WTC11 (cell line): Measurements from ENCODE around the gene NRSN2. TPM values are rescaled to one million over a fixed set of nuclear protein-coding genes. Genes with fewer than 3 reads are reported as not detected.

ENCODE experiments used
- ATAC-seq: fragments of 200-7000 bp; cut with Tn5 transposase; 2 replicates; pipeline ENCODE4 v1.10.0; 2021; ENCODE audit warnings: mild to moderate bottlenecking, moderate library complexity
- CTCF ChIA-PET: fragments of 300-600 bp; sonication (Branson Sonifier 250); formaldehyde crosslinking; loops from one replicate; lab custom pipeline; 2021; ENCODE audit warnings: antibody characterized with exemption; lab: Charles Lee
- POLR2A ChIA-PET: fragments of 350-600 bp; sonication (Branson Sonifier 250); formaldehyde crosslinking; loops from one replicate; lab custom pipeline; 2021; ENCODE audit warnings: antibody characterized with exemption; lab: Charles Lee
- DNase-seq: peaks from one replicate; pipeline ENCODE4 v3.0.0; 2021; ENCODE audit warnings: low spot score
- H3K27ac Mint-ChIP-seq: 2 replicates; pipeline ENCODE4 v1.8.0; 2021; ENCODE audit warnings: mixed read lengths
- H3K27me3 Mint-ChIP-seq: 2 replicates; pipeline ENCODE4 v1.8.0; 2021; ENCODE audit warnings: low read depth, mild to moderate bottlenecking, moderate library complexity, mixed read lengths
- H3K36me3 Mint-ChIP-seq: 2 replicates; pipeline ENCODE4 v1.8.0; 2021; ENCODE audit warnings: mixed read lengths
- H3K4me1 Mint-ChIP-seq: 2 replicates; pipeline ENCODE4 v1.8.0; 2022; ENCODE audit warnings: mixed read lengths
- H3K4me3 Mint-ChIP-seq: 2 replicates; pipeline ENCODE4 v1.8.0; 2021; ENCODE audit warnings: mild to moderate bottlenecking, moderate library complexity, mixed read lengths
- H3K9me3 Mint-ChIP-seq: 2 replicates; pipeline ENCODE4 v1.8.0; 2021; ENCODE audit warnings: mixed read lengths
- ATF1 ChIP-seq: sonication (generic); formaldehyde crosslinking; IDR thresholded peaks from 2 replicates; pipeline ENCODE4 v1.8.1; 2023; ENCODE audit warnings: mild to moderate bottlenecking, moderate library complexity, missing genetic modification reagents
- FOXK1 ChIP-seq: sonication (generic); formaldehyde crosslinking; IDR thresholded peaks from 2 replicates; pipeline ENCODE4 v1.8.0; 2022; ENCODE audit warnings: mild to moderate bottlenecking, moderate library complexity, missing genetic modification reagents
- GTF2I ChIP-seq: fragments of 250-450 bp; sonication (Bioruptor Pico); conservative IDR thresholded peaks from 2 replicates; pipeline ENCODE4 v1.4.0; 2021; ENCODE audit warnings: mild to moderate bottlenecking
- HMGA2 ChIP-seq: fragments of 250-450 bp; sonication (Bioruptor Pico); IDR thresholded peaks from 2 replicates; pipeline ENCODE4 v1.4.0; 2021; ENCODE audit warnings: mild to moderate bottlenecking, moderate library complexity
- KAT7 ChIP-seq: sonication (generic); formaldehyde crosslinking; IDR thresholded peaks from 2 replicates; pipeline ENCODE4 v1.8.1; 2023; ENCODE audit warnings: missing genetic modification reagents, mild to moderate bottlenecking, borderline replicate concordance
- MYBL2 ChIP-seq: sonication (generic); formaldehyde crosslinking; IDR thresholded peaks from 2 replicates; pipeline ENCODE4 v1.8.1; 2023; ENCODE audit warnings: mild to moderate bottlenecking, moderate library complexity, missing genetic modification reagents
- NR1H2 ChIP-seq: sonication (generic); formaldehyde crosslinking; IDR thresholded peaks from 2 replicates; pipeline ENCODE4 v1.9.0; 2021; ENCODE audit warnings: mild to moderate bottlenecking, moderate library complexity, missing genetic modification reagents
- TCF7 ChIP-seq: sonication (generic); formaldehyde crosslinking; IDR thresholded peaks from 2 replicates; pipeline ENCODE4 v1.8.0; 2022; ENCODE audit warnings: mild to moderate bottlenecking, low read depth, missing genetic modification reagents, moderate library complexity
- TEAD1 ChIP-seq: sonication (generic); formaldehyde crosslinking; IDR thresholded peaks from 2 replicates; pipeline ENCODE4 v1.8.0; 2022; ENCODE audit warnings: mild to moderate bottlenecking, missing genetic modification reagents
- ZNF263 ChIP-seq: sonication (generic); formaldehyde crosslinking; IDR thresholded peaks from 2 replicates; pipeline ENCODE4 v1.8.1; 2022; ENCODE audit warnings: low read depth, mild to moderate bottlenecking, moderate library complexity, missing genetic modification reagents
- ZNF396 ChIP-seq: fragments of 250-450 bp; sonication (Bioruptor Pico); IDR thresholded peaks from 2 replicates; pipeline ENCODE4 v1.8.0; 2021; ENCODE audit warnings: mild to moderate bottlenecking, moderate library complexity, borderline replicate concordance
- total RNA-seq: library from RNA; stranded (reverse); gene quantifications from 3 replicates; pipeline ENCODE4 v1.2.3, GENCODE V29; 2021
- TF ChIP-seq, protein P1 (sequence below): sonication (generic); formaldehyde crosslinking; IDR thresholded peaks from 2 replicates; pipeline ENCODE4 v1.8.1; 2022; ENCODE audit warnings: low read depth, mild to moderate bottlenecking, moderate library complexity, missing genetic modification reagents, borderline replicate concordance
- TF ChIP-seq, protein P2 (sequence below): sonication (generic); formaldehyde crosslinking; IDR thresholded peaks from 2 replicates; pipeline ENCODE4 v1.8.1; 2022; ENCODE audit warnings: low read depth, missing genetic modification reagents, borderline replicate concordance
- TF ChIP-seq, protein P3 (sequence below): sonication (generic); formaldehyde crosslinking; IDR thresholded peaks from 2 replicates; pipeline ENCODE4 v1.8.1; 2022; ENCODE audit warnings: mild to moderate bottlenecking, moderate library complexity, missing genetic modification reagents
- TF ChIP-seq, protein P4 (sequence below): sonication (generic); formaldehyde crosslinking; IDR thresholded peaks from 2 replicates; pipeline ENCODE4 v1.8.1; 2023; ENCODE audit warnings: mild to moderate bottlenecking, missing genetic modification reagents
- TF ChIP-seq, protein P5 (sequence below): sonication (generic); formaldehyde crosslinking; IDR thresholded peaks from 2 replicates; pipeline ENCODE4 v1.8.0; 2023; ENCODE audit warnings: missing genetic modification reagents, mild to moderate bottlenecking, borderline replicate concordance
- TF ChIP-seq, protein P6 (sequence below): fragments of 250-450 bp; sonication (Bioruptor Pico); IDR thresholded peaks from 2 replicates; pipeline ENCODE4 v1.9.0; 2021; ENCODE audit warnings: mild to moderate bottlenecking
- TF ChIP-seq, protein P7 (sequence below): sonication (generic); formaldehyde crosslinking; IDR thresholded peaks from 2 replicates; pipeline ENCODE4 v1.8.1; 2023; ENCODE audit warnings: mild to moderate bottlenecking, missing genetic modification reagents, borderline replicate concordance

NRSN2 gene
- total RNA-seq, 1 experiment from 2014 or later = 23.0 TPM

DNA sequence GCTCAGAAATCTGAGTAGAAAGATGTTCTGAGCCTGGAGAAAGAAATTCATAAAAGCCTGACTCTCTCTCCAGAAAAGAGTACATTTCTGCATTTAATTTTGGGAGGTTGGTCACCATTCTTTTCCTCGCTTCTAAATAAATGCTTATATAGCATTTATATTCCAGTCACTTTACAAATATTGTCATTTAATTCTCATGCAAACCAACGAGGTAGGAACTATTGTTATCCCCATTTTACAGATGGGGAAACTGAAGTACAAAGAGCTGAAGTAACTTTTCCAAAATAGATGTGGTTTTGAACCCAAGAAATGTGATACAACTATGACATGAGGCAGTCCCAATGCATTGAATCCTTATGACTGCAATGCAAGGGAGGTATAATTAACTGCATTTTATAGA, 29.2 kb downstream of the NRSN2 start (continued):
- TF ChIP-seq, protein P1, sequence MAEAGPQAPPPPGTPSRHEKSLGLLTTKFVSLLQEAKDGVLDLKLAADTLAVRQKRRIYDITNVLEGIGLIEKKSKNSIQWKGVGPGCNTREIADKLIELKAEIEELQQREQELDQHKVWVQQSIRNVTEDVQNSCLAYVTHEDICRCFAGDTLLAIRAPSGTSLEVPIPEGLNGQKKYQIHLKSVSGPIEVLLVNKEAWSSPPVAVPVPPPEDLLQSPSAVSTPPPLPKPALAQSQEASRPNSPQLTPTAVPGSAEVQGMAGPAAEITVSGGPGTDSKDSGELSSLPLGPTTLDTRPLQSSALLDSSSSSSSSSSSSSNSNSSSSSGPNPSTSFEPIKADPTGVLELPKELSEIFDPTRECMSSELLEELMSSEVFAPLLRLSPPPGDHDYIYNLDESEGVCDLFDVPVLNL (CRISPR knock-in tag) = no peak
- no peak for TF ChIP-seq NR1H2 (CRISPR knock-in tag)
- TF ChIP-seq TEAD1 (CRISPR knock-in tag) = no peak
- TF ChIP-seq HMGA2 (CRISPR knock-in tag) = no peak

DNA sequence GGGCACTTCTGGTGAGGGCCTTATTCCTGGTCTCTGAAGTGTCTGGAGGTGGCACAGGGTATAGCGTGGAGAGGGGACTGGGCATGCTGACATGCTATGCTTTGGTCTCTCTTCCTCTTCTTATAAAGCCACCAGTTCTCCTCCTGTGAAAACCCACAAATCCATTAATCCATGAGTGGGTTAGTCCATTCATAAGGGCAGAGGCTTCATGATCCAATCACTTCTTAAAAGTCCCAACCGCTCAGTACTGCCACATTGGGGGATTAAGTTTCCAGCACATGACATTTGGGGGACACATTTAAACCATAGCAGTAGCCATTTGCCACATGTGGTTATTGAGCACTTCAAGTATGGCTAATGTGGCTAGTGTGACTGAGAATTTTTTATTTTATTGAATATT, 29.8 kb downstream of the NRSN2 start:
- ChIA-PET POLR2A (no interaction called here), CTCF (no interaction called here)
- TF ChIP-seq TCF7 (CRISPR knock-in tag) = no peak
- TF ChIP-seq GTF2I (CRISPR knock-in tag) = no peak
- no peak for TF ChIP-seq MYBL2 (CRISPR knock-in tag)
- TF ChIP-seq, protein P2, sequence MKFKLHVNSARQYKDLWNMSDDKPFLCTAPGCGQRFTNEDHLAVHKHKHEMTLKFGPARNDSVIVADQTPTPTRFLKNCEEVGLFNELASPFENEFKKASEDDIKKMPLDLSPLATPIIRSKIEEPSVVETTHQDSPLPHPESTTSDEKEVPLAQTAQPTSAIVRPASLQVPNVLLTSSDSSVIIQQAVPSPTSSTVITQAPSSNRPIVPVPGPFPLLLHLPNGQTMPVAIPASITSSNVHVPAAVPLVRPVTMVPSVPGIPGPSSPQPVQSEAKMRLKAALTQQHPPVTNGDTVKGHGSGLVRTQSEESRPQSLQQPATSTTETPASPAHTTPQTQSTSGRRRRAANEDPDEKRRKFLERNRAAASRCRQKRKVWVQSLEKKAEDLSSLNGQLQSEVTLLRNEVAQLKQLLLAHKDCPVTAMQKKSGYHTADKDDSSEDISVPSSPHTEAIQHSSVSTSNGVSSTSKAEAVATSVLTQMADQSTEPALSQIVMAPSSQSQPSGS (CRISPR knock-in tag) = no peak
- TF ChIP-seq, protein P3, sequence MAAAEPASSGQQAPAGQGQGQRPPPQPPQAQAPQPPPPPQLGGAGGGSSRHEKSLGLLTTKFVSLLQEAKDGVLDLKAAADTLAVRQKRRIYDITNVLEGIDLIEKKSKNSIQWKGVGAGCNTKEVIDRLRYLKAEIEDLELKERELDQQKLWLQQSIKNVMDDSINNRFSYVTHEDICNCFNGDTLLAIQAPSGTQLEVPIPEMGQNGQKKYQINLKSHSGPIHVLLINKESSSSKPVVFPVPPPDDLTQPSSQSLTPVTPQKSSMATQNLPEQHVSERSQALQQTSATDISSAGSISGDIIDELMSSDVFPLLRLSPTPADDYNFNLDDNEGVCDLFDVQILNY (CRISPR knock-in tag) = no peak
- no peak for TF ChIP-seq FOXK1 (CRISPR knock-in tag)
- TF ChIP-seq, protein P4, sequence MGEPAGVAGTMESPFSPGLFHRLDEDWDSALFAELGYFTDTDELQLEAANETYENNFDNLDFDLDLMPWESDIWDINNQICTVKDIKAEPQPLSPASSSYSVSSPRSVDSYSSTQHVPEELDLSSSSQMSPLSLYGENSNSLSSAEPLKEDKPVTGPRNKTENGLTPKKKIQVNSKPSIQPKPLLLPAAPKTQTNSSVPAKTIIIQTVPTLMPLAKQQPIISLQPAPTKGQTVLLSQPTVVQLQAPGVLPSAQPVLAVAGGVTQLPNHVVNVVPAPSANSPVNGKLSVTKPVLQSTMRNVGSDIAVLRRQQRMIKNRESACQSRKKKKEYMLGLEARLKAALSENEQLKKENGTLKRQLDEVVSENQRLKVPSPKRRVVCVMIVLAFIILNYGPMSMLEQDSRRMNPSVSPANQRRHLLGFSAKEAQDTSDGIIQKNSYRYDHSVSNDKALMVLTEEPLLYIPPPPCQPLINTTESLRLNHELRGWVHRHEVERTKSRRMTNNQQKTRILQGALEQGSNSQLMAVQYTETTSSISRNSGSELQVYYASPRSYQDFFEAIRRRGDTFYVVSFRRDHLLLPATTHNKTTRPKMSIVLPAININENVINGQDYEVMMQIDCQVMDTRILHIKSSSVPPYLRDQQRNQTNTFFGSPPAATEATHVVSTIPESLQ (CRISPR knock-in tag) = no peak
- TF ChIP-seq ZNF396 (CRISPR knock-in tag) = no peak
- no peak for TF ChIP-seq KAT7 (CRISPR knock-in tag)
- TF ChIP-seq, protein P5, sequence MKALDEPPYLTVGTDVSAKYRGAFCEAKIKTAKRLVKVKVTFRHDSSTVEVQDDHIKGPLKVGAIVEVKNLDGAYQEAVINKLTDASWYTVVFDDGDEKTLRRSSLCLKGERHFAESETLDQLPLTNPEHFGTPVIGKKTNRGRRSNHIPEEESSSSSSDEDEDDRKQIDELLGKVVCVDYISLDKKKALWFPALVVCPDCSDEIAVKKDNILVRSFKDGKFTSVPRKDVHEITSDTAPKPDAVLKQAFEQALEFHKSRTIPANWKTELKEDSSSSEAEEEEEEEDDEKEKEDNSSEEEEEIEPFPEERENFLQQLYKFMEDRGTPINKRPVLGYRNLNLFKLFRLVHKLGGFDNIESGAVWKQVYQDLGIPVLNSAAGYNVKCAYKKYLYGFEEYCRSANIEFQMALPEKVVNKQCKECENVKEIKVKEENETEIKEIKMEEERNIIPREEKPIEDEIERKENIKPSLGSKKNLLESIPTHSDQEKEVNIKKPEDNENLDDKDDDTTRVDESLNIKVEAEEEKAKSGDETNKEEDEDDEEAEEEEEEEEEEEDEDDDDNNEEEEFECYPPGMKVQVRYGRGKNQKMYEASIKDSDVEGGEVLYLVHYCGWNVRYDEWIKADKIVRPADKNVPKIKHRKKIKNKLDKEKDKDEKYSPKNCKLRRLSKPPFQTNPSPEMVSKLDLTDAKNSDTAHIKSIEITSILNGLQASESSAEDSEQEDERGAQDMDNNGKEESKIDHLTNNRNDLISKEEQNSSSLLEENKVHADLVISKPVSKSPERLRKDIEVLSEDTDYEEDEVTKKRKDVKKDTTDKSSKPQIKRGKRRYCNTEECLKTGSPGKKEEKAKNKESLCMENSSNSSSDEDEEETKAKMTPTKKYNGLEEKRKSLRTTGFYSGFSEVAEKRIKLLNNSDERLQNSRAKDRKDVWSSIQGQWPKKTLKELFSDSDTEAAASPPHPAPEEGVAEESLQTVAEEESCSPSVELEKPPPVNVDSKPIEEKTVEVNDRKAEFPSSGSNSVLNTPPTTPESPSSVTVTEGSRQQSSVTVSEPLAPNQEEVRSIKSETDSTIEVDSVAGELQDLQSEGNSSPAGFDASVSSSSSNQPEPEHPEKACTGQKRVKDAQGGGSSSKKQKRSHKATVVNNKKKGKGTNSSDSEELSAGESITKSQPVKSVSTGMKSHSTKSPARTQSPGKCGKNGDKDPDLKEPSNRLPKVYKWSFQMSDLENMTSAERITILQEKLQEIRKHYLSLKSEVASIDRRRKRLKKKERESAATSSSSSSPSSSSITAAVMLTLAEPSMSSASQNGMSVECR (CRISPR knock-in tag) = no peak
- no peak for TF ChIP-seq ZNF263
- TF ChIP-seq, protein P6, sequence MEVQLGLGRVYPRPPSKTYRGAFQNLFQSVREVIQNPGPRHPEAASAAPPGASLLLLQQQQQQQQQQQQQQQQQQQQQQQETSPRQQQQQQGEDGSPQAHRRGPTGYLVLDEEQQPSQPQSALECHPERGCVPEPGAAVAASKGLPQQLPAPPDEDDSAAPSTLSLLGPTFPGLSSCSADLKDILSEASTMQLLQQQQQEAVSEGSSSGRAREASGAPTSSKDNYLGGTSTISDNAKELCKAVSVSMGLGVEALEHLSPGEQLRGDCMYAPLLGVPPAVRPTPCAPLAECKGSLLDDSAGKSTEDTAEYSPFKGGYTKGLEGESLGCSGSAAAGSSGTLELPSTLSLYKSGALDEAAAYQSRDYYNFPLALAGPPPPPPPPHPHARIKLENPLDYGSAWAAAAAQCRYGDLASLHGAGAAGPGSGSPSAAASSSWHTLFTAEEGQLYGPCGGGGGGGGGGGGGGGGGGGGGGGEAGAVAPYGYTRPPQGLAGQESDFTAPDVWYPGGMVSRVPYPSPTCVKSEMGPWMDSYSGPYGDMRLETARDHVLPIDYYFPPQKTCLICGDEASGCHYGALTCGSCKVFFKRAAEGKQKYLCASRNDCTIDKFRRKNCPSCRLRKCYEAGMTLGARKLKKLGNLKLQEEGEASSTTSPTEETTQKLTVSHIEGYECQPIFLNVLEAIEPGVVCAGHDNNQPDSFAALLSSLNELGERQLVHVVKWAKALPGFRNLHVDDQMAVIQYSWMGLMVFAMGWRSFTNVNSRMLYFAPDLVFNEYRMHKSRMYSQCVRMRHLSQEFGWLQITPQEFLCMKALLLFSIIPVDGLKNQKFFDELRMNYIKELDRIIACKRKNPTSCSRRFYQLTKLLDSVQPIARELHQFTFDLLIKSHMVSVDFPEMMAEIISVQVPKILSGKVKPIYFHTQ (CRISPR knock-in tag) = no peak
- TF ChIP-seq, protein P7, sequence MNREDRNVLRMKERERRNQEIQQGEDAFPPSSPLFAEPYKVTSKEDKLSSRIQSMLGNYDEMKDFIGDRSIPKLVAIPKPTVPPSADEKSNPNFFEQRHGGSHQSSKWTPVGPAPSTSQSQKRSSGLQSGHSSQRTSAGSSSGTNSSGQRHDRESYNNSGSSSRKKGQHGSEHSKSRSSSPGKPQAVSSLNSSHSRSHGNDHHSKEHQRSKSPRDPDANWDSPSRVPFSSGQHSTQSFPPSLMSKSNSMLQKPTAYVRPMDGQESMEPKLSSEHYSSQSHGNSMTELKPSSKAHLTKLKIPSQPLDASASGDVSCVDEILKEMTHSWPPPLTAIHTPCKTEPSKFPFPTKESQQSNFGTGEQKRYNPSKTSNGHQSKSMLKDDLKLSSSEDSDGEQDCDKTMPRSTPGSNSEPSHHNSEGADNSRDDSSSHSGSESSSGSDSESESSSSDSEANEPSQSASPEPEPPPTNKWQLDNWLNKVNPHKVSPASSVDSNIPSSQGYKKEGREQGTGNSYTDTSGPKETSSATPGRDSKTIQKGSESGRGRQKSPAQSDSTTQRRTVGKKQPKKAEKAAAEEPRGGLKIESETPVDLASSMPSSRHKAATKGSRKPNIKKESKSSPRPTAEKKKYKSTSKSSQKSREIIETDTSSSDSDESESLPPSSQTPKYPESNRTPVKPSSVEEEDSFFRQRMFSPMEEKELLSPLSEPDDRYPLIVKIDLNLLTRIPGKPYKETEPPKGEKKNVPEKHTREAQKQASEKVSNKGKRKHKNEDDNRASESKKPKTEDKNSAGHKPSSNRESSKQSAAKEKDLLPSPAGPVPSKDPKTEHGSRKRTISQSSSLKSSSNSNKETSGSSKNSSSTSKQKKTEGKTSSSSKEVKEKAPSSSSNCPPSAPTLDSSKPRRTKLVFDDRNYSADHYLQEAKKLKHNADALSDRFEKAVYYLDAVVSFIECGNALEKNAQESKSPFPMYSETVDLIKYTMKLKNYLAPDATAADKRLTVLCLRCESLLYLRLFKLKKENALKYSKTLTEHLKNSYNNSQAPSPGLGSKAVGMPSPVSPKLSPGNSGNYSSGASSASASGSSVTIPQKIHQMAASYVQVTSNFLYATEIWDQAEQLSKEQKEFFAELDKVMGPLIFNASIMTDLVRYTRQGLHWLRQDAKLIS (CRISPR knock-in tag) = no peak
- no peak for TF ChIP-seq ATF1
- H3K36me3 Mint-ChIP-seq = no peaks in the 10 kb centered on the region
- no peak overlapping the region for H3K27ac Mint-ChIP-seq
- peaks cover 14% of the 10 kb centered on the region for H3K4me1 Mint-ChIP-seq
- ATAC-seq (no peak), DNase-seq (no peak)
- H3K27me3 Mint-ChIP-seq = peaks cover 14% of the 10 kb centered on the region
- H3K4me3 Mint-ChIP-seq = no peak overlapping the region
- no peaks in the 10 kb centered on the region for H3K9me3 Mint-ChIP-seq
